GM20000 (cell line): ENCODE measurements around the gene JMJD1C.

Source experiments
- DNase-seq: peaks from one replicate; pipeline ENCODE4 v3.0.0; 2012; ENCODE audit warnings: low spot score
- CTCF ChIP-seq: IDR thresholded peaks from 2 replicates; pipeline ENCODE4 v1.5.1; 2012; ENCODE audit warnings: mild to moderate bottlenecking, control low read depth; ENCODE audit errors: extremely low read depth, missing control alignments

Gene JMJD1C

GRCh38 chr10:63128443-63128842, 337.3 kb downstream of the JMJD1C start:
- no peak for DNase-seq
- no peak for TF ChIP-seq CTCF

- no peak for DNase-seq
These were observed 340.3 kb downstream of the JMJD1C start for GRCh38 chr10:63125459-63125858.

GRCh38 chr10:63123727-63124362, 341.9 kb downstream of the JMJD1C start:
- DNase-seq = no peak
- no peak for TF ChIP-seq CTCF

More at GRCh38 chr10:63125459-63125858, 340.3 kb downstream of the JMJD1C start:
- TF ChIP-seq CTCF = no peak

GRCh38 chr10:63120554-63120953, 345.2 kb downstream of the JMJD1C start:
- no peak for DNase-seq
- TF ChIP-seq CTCF = no peak

- no peak for DNase-seq
- no peak for TF ChIP-seq CTCF
These were observed 346.7 kb downstream of the JMJD1C start for GRCh38 chr10:63119041-63119440.
